ENCODE data around the gene TSC22D3.

Gene TSC22D3

DNA sequence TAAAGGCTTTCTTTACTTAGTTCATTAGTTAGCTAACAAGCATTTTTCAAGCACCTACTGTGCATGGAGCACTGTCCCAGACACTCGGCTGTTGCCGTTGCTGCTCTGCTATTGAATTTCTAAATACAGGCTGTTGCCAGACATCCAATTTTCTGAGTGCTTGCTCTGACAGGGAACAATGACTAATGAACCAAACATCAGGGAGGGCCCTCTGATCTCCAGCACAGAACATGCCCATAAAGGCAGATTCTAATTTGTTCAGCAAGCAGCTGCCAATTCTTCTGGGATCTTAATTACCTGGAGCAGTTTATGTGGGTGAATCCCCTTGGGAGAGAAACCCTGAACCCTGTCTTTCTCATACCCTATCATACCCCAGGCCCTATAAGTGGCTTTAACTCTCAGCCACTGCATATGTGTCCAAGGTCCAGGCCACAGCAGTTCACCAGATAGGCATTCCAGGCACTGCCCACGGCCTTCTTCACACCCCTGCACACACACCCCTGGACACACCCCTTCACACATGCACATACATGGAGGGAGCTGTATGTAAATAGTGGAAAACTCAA, 27.9 kb downstream of the TSC22D3 start:
- Mint-ChIP-seq H3K36me3 (ENCODE audit: low read depth) (no peaks in the 10 kb centered on the region), H3K9me3 (no peaks in the 10 kb centered on the region), H3K27me3 (no peaks in the 10 kb centered on the region), H3K4me3 (no peak overlapping the region), H3K27ac (no peak overlapping the region), H3K4me1 (ENCODE audit: low read depth) (peaks cover 6% of the 10 kb centered on the region)
- no peak for DNase-seq

DNA sequence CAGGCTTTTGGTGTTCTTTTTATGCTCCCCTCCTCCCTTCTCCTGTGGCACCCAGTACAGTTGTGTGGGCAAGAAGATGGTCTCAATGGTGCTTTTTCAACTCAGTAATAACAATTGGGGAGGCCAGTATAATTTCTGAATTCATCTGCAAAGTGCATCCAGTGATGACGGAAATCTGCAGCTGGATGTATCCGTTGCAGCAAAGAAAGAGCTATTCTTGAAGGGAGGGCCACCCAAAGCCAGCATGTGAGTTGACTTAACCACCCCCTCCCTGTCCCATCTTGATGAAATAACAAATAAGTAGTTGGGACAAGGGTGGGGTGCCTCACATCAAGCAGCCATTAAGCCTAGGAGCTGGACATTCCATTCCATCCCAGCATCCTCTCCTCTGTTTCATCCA, 30.7 kb downstream of the TSC22D3 start:
- Mint-ChIP-seq H3K27me3 (no peaks in the 10 kb centered on the region), H3K4me1 (ENCODE audit: low read depth) (peaks cover 31% of the 10 kb centered on the region), H3K36me3 (ENCODE audit: low read depth) (no peaks in the 10 kb centered on the region), H3K9me3 (no peaks in the 10 kb centered on the region), H3K4me3 (no peak overlapping the region), H3K27ac (no peak overlapping the region)
- DNase-seq = no peak

DNA sequence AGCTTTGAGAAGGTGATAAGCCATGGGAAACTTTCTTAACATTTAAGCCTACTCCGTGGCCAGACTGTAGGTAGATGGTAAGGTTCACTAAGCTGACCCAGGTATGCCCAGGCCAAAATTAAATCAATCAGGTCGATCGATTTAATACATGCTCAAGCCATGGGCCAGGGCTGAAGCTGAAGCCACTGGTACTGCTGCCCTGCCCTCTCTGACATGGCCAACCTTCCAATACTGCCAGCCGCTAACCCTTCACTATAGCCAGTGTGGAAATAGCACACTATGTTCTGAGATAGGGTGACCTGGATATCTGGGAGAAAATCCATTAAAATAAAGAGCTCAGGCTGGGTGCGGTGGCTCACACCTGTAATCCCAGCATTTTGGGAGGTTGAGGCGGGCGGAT, 31.6 kb downstream of the TSC22D3 start:
- no peak overlapping the region for H3K27ac Mint-ChIP-seq
- peaks cover 37% of the 10 kb centered on the region for H3K4me1 Mint-ChIP-seq (ENCODE audit: low read depth)

GRCh38 chrX:107742700-107743191, 32.8 kb downstream of the TSC22D3 start:
- Mint-ChIP-seq H3K4me3 (peak overlapping the region; percentile 73), H3K27ac (peak overlapping the region; percentile 94), H3K4me1 (ENCODE audit: low read depth) (peaks cover 37% of the 10 kb centered on the region), H3K27me3 (no peaks in the 10 kb centered on the region), H3K36me3 (ENCODE audit: low read depth) (no peaks in the 10 kb centered on the region), H3K9me3 (no peaks in the 10 kb centered on the region)
- DNase-seq = no peak

More for the DNA sequence above, 31.6 kb downstream of the TSC22D3 start:
- no peaks in the 10 kb centered on the region for H3K36me3 Mint-ChIP-seq (ENCODE audit: low read depth)
- no peak overlapping the region for H3K4me3 Mint-ChIP-seq
- no peak for DNase-seq
- H3K27me3 Mint-ChIP-seq = no peaks in the 10 kb centered on the region
- H3K9me3 Mint-ChIP-seq = no peaks in the 10 kb centered on the region

GRCh38 chrX:107741404-107741790, 34.2 kb downstream of the TSC22D3 start:
- H3K9me3 Mint-ChIP-seq = no peaks in the 10 kb centered on the region
- no peaks in the 10 kb centered on the region for H3K27me3 Mint-ChIP-seq
- peak overlapping the region; percentile 94 for H3K27ac Mint-ChIP-seq
- H3K36me3 Mint-ChIP-seq (ENCODE audit: low read depth) = no peaks in the 10 kb centered on the region
- DNase-seq = no peak
- H3K4me3 Mint-ChIP-seq = peak overlapping the region; percentile 73
- peaks cover 37% of the 10 kb centered on the region for H3K4me1 Mint-ChIP-seq (ENCODE audit: low read depth)

DNA sequence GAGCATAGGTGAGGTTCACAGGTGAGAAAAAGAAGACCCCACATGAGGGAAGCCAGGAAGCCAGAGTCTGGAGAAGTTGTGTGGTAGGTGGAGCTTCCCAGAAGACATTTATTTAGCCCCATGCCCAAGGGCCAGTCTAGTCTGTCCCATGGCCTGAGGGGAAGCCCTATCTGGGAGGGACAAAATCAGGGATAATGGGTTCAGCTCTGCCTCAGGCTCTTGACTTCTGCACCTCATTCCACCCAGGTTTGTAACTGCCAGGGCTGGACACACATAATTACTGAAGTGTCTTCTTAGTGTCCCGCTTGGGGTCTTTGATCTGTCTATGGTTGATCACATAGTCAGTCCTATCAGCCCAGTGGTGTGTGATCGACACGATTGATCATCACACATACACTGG, 36.0 kb downstream of the TSC22D3 start:
- no peak for DNase-seq
- Mint-ChIP-seq H3K27ac (no peak overlapping the region), H3K36me3 (ENCODE audit: low read depth) (no peaks in the 10 kb centered on the region), H3K4me1 (ENCODE audit: low read depth) (peaks cover 37% of the 10 kb centered on the region), H3K27me3 (no peaks in the 10 kb centered on the region), H3K4me3 (no peak overlapping the region), H3K9me3 (no peaks in the 10 kb centered on the region)

DNA sequence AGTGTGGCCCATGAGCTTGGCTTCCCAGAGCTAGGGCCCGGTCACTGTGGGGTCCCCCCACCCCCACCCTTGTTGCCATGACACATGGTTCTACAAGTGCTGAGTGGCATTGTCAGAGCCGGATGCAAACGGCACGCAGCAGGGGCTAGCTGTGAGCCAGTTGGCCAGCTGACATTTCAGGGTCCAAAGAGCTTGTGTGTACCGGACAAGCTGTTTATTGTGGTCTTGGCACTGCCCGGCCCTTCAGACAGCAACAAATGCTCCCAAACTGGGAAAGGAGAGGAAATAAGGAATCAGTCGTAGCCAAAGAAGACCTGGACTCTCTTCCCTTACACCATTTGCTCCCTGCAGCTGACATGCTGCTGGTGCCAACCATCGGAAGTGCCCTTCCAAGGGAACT, 36.8 kb downstream of the TSC22D3 start:
- no peak overlapping the region for H3K4me3 Mint-ChIP-seq
- no peaks in the 10 kb centered on the region for H3K9me3 Mint-ChIP-seq
- peaks cover 35% of the 10 kb centered on the region for H3K4me1 Mint-ChIP-seq (ENCODE audit: low read depth)
- H3K27ac Mint-ChIP-seq = no peak overlapping the region
- no peaks in the 10 kb centered on the region for H3K36me3 Mint-ChIP-seq (ENCODE audit: low read depth)
- no peaks in the 10 kb centered on the region for H3K27me3 Mint-ChIP-seq
- DNase-seq = no peak

DNA sequence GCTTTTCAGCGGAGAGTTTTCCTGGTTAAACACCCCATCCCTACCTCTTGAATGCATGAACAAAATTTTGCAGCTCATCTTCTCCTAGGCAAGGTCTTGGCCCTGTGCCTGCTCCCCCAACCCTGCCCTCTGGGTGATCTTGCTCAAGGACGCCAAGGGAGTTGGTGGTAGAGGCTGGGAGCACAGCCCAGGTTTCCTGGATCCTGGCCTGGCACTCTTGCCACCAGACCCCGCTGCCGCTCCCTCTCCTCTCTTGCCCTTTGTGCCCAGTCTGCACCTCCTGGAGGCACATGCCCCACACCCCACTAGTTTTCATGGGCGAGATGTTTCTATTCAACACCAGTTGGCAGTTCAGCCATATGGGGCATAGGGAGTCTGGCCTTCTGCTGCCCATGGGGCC, 37.3 kb downstream of the TSC22D3 start:
- H3K9me3 Mint-ChIP-seq = no peaks in the 10 kb centered on the region
- H3K36me3 Mint-ChIP-seq (ENCODE audit: low read depth) = no peaks in the 10 kb centered on the region
- H3K27me3 Mint-ChIP-seq = peaks cover under 1% of the 10 kb centered on the region
- no peak overlapping the region for H3K27ac Mint-ChIP-seq
- DNase-seq = no peak
- no peak overlapping the region for H3K4me3 Mint-ChIP-seq
- H3K4me1 Mint-ChIP-seq (ENCODE audit: low read depth) = peaks cover 35% of the 10 kb centered on the region

DNA sequence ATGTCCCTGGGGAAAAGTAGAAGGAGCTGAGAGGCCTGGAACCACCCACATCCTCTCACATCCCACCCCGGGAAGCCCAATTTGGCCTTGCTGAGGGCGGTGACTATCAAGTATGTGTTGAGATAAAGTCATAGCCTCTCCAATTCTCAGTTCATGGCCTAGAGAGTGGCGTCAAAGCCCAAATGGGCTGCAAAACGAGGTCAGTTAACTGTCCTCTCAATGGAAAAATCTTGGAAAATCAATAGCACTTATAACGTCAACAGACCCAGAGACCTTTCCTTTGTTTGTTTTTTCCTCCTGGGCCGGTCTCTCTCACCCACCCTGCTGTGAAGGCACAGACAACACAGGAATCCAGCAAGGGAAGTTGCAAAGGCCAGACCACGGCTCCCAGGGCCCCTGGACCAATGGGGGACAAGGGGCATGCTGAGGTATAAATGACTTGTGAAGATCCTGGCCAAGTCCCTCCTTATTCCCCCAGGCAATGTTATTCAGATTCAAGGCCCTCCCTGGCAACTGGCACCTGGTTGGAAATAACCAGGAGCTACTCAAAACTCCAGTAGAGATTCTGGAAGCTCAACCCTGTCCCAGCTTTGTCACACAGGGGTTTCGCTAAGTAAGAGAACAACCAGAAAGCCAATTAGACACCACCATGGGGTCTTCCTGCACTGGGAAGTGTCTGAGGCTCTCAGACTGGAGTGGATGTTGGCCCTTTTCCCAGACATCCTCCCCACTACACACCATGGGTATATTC, 38.6 kb downstream of the TSC22D3 start:
- Mint-ChIP-seq H3K36me3 (ENCODE audit: low read depth) (no peaks in the 10 kb centered on the region), H3K4me3 (no peak overlapping the region), H3K4me1 (ENCODE audit: low read depth) (peaks cover 26% of the 10 kb centered on the region), H3K27ac (no peak overlapping the region), H3K27me3 (peaks cover 7% of the 10 kb centered on the region), H3K9me3 (no peaks in the 10 kb centered on the region)
- DNase-seq = no peak

DNA sequence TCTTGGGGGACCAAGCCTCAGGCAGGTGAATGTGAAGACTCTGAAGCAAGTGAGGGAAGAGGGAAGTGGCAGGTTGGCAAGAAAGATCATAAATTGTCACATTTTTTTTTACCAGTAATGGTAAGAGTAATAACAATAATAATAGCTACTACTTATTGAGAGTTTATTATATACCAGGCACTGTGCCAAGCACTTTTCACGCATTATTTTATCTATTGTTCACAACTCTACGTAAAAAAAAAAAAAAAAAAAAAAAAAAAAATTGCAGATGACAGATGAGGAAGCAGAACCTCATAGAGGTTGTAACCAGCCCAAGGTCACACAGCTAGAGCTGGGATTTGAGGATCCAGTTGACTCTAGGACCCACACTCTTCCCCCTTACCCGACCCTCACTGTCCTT, 40.9 kb downstream of the TSC22D3 start:
- Mint-ChIP-seq H3K9me3 (no peaks in the 10 kb centered on the region), H3K27ac (no peak overlapping the region), H3K4me1 (ENCODE audit: low read depth) (peaks cover 10% of the 10 kb centered on the region), H3K27me3 (peaks cover 7% of the 10 kb centered on the region), H3K4me3 (no peak overlapping the region), H3K36me3 (ENCODE audit: low read depth) (no peaks in the 10 kb centered on the region)
- no peak for DNase-seq

DNA sequence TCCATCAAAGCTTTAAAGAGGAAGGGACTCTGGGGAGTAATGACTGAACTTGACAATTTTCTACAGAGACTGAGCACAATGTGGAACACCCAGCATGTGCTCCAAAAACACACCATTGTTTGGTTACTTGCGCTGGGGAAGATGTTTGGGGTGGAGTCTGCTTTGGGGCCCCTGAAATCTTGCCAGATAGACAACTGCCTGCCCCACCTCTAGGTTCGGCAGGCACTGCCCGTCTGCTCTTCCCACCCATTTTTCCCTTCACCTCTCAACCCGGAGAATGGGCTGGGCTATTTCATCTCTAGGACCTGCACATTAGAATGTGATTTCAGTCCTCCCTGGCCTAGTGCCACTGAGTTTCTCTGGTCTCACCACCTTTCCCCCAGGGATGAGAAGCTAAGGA, 41.9 kb downstream of the TSC22D3 start:
- Mint-ChIP-seq H3K36me3 (ENCODE audit: low read depth) (no peaks in the 10 kb centered on the region), H3K27ac (no peak overlapping the region), H3K4me3 (no peak overlapping the region), H3K9me3 (no peaks in the 10 kb centered on the region), H3K4me1 (ENCODE audit: low read depth) (peaks cover 12% of the 10 kb centered on the region), H3K27me3 (peaks cover 7% of the 10 kb centered on the region)
- DNase-seq = no peak

DNA sequence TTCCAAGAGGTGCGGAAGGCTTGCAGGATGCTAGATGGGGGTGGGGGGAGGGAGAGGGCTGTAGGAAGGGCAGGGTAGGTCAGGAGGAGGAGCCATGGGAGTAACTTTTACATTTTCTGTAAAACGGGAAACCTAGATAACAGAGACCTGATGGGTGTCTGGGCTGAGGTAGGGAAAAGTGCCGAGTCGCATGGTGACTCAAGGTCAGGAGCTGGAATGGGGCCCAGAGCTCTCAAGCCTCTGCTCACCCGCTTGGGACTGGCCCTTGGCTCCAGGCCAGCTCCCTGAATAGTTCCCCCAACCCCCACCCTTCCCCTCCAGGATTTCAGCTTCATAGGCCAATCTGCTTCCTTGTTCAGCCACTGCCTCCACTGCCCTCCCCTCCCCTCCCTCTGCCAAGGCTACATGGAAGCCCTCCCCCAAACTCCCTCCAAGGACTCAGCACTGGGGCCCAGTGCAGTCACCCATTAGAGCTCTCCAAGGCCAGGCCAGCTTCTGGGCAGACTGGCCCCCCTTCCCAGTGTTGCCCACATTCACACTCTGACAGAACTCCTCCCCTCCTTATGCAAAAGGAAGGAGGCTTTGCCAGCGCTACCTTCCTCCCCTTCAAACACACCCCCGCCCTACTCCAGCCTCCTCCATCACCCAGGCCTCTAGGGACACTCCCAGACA, 43.6 kb downstream of the TSC22D3 start:
- Mint-ChIP-seq H3K27ac (no peak overlapping the region), H3K27me3 (peaks cover 7% of the 10 kb centered on the region), H3K9me3 (no peaks in the 10 kb centered on the region), H3K4me1 (ENCODE audit: low read depth) (peaks cover 13% of the 10 kb centered on the region), H3K36me3 (ENCODE audit: low read depth) (no peaks in the 10 kb centered on the region), H3K4me3 (no peak overlapping the region)
- DNase-seq = no peak

DNA sequence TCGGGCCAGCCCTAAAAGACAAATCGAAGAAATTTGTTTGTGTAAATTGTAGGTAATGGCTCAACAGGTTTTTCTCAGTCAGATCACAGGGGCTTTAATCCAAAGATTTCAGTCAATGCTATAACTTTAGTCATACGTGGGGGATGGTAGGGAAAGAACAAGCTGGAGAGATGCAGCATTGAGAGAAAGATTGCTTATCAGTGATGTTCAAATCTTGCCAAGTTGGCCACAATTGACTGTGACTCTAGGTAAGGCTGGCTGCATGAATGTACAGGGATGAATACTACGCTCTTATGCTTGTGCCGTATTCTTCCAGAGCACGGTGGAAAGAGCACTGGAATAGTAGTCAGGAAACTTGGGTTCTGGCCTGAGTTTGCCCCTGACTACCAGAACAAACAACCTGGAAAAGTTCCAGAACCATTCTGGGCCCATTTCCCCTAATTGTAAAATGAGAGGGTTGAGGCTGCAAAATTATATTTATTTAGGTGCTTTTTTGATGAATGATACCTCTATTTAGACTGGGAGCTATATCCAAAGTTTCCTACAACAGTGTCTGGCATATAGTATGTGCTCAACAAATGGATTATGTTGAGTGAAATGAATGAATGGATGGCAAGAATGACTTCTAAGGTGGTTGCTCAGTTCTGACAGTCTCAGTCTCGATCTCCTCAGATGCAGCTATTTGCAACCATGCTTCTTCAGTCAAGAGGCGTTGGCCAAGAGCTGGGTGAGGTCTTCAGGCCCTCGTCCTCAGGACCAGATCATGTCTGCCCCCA, 44.4 kb downstream of the TSC22D3 start:
- Mint-ChIP-seq H3K4me1 (ENCODE audit: low read depth) (peaks cover 13% of the 10 kb centered on the region), H3K36me3 (ENCODE audit: low read depth) (no peaks in the 10 kb centered on the region), H3K4me3 (no peak overlapping the region), H3K9me3 (no peaks in the 10 kb centered on the region), H3K27me3 (peaks cover 7% of the 10 kb centered on the region), H3K27ac (no peak overlapping the region)
- no peak for DNase-seq

DNA sequence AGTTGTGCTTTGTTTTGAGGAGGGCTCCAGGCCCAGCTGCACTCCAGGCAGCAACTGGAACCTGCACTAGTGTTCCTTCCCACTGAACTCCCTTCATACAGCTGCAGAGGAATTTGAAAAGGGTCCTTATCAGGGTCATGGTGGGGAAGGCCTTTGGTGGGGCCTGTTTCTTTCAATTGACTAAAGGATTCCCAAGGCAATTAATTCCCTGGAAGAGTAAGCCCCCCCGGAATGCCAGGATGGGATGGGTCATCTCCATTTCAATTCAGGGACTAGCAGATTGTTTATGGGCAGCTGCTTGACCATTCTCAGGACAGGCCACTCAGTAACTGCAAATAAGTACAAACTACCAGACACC, 45.3 kb downstream of the TSC22D3 start:
- DNase-seq = no peak
- no peaks in the 10 kb centered on the region for H3K9me3 Mint-ChIP-seq
- peaks cover 7% of the 10 kb centered on the region for H3K27me3 Mint-ChIP-seq
- H3K4me3 Mint-ChIP-seq = no peak overlapping the region
- peaks cover 13% of the 10 kb centered on the region for H3K4me1 Mint-ChIP-seq (ENCODE audit: low read depth)
- H3K36me3 Mint-ChIP-seq (ENCODE audit: low read depth) = no peaks in the 10 kb centered on the region
- H3K27ac Mint-ChIP-seq = no peak overlapping the region
